ENCODE results near the gene CTCFL. TPM values are rescaled to one million over a fixed set of nuclear protein-coding genes. Genes with fewer than 3 reads are reported as not detected.

CTCFL gene
- total and polyA plus RNA-seq, 3 donors from 2014 or later: 19.8 to 33.9 (median 24.8) TPM

GRCh38 chr20:57467742-57468141, 57.2 kb downstream of the CTCFL start:
- no peaks in the 10 kb centered on the region for H3K36me3 ChIP-seq (ENCODE audit: low read depth, missing control alignments)
- H3K4me1 ChIP-seq: no peaks in the 10 kb centered on the region
- TF ChIP-seq CTCF (IDR thresholded peaks at IDR 0.05) (no peak), POLR2A (IDR thresholded peaks at IDR 0.05) (no peak)
- H3K27me3 ChIP-seq: no peaks in the 10 kb centered on the region
- DNase-seq: no peak
- H3K4me3 ChIP-seq: no peak overlapping the region
- no peaks in the 10 kb centered on the region for H3K9me3 ChIP-seq
- intact Hi-C loops (cut with DNase I; ENCODE audit: low total_unique reads): no loop called here
- WGBS, 2 donors: 50 to 57% methylated on average over 6 of the region's 6 CpGs
- H3K27ac ChIP-seq: no peak overlapping the region

GRCh38 chr20:57465943-57466342, 59.0 kb downstream of the CTCFL start:
- TF ChIP-seq POLR2A (IDR thresholded peaks at IDR 0.05) (no peak), CTCF (IDR thresholded peaks at IDR 0.05) (no peak)
- Histone ChIP-seq H3K9me3 (no peaks in the 10 kb centered on the region), H3K27me3 (no peaks in the 10 kb centered on the region), H3K36me3 (ENCODE audit: low read depth, missing control alignments) (no peaks in the 10 kb centered on the region), H3K4me3 (no peak overlapping the region), H3K4me1 (peaks cover 6% of the 10 kb centered on the region), H3K27ac (no peak overlapping the region)
- 86 to 92% methylated on average over 4 of the region's 4 CpGs for WGBS, 2 donors
- intact Hi-C loops (cut with DNase I; ENCODE audit: low total_unique reads): no loop called here
- no peak for DNase-seq

- H3K4me1 ChIP-seq: peaks cover 6% of the 10 kb centered on the region
- no peak for DNase-seq
- no peak for TF ChIP-seq POLR2A (IDR thresholded peaks at IDR 0.05)
- no peak for TF ChIP-seq CTCF (IDR thresholded peaks at IDR 0.05)
- WGBS, 2 donors: 96 to 100% methylated on average over 7 to 8 of the region's 8 CpGs
- intact Hi-C loops (cut with DNase I; ENCODE audit: low total_unique reads): no loop called here
- H3K36me3 ChIP-seq (ENCODE audit: low read depth, missing control alignments): no peaks in the 10 kb centered on the region
- no peak overlapping the region for H3K27ac ChIP-seq
- no peaks in the 10 kb centered on the region for H3K27me3 ChIP-seq
- H3K4me3 ChIP-seq: no peak overlapping the region
- H3K9me3 ChIP-seq: no peaks in the 10 kb centered on the region
Measured at GRCh38 chr20:57465486-57465885, 59.5 kb downstream of the CTCFL start.

- WGBS, 2 donors: 28 to 50% methylated on average over 6 to 13 of the region's 13 CpGs
- TF ChIP-seq POLR2A (IDR thresholded peaks at IDR 0.05): no peak
- peak in 1 of 3 experiments; percentile 32 for TF ChIP-seq CTCF (IDR thresholded peaks at IDR 0.05)
- no peaks in the 10 kb centered on the region for H3K9me3 ChIP-seq
- no peak for DNase-seq
- H3K36me3 ChIP-seq (ENCODE audit: low read depth, missing control alignments): no peaks in the 10 kb centered on the region
- no peak overlapping the region for H3K27ac ChIP-seq
- no peak overlapping the region for H3K4me3 ChIP-seq
- intact Hi-C loops (cut with DNase I; ENCODE audit: low total_unique reads): no loop called here
- no peaks in the 10 kb centered on the region for H3K27me3 ChIP-seq
- peaks cover 6% of the 10 kb centered on the region for H3K4me1 ChIP-seq
Measured at GRCh38 chr20:57464642-57465211, 60.2 kb downstream of the CTCFL start.

- Histone ChIP-seq H3K4me3 (no peak overlapping the region), H3K4me1 (peaks cover 6% of the 10 kb centered on the region)
- WGBS, 2 donors: 73 to 84% methylated on average over 8 of the region's 8 CpGs
Measured at GRCh38 chr20:57462781-57463180, 62.2 kb downstream of the CTCFL start.

More at GRCh38 chr20:57462781-57463180, 62.2 kb downstream of the CTCFL start:
- H3K27ac ChIP-seq: no peak overlapping the region
- no peak for DNase-seq
- no peaks in the 10 kb centered on the region for H3K36me3 ChIP-seq (ENCODE audit: low read depth, missing control alignments)
- TF ChIP-seq POLR2A (IDR thresholded peaks at IDR 0.05) (no peak), CTCF (IDR thresholded peaks at IDR 0.05) (no peak)
- H3K9me3 ChIP-seq: no peaks in the 10 kb centered on the region
- no peaks in the 10 kb centered on the region for H3K27me3 ChIP-seq
- intact Hi-C loops (cut with DNase I; ENCODE audit: low total_unique reads): no loop called here
